HepG2 (cell line): ENCODE results near the gene HOXC9. TPM values are rescaled to one million over a fixed set of nuclear protein-coding genes. Genes with fewer than 3 reads are reported as not detected.

Experiments used
- ATAC-seq: fragments of 200-7000 bp; cut with Tn5 transposase; 3 replicates; pipeline ENCODE4 v1.9.1; 2020; ENCODE audit warnings: mild to moderate bottlenecking, moderate library complexity
- BruUV-seq: library from RNA; stranded (reverse); fragments of 400-500 nt; replicated peaks from 2 replicates; lab custom pipeline; 2021; lab: Mats Ljungman, UMichigan
- CTCF ChIA-PET: fragments of 300-600 bp; formaldehyde crosslinking; extraction: SDS; loops from one replicate; lab custom pipeline; 2021; ENCODE audit warnings: low total read pairs, inconsistent platforms, low intra/inter-chr PET ratio; lab: Yijun Ruan, JAX
- POLR2A ChIA-PET: fragments of 350-600 bp; sonication (Branson Sonifier 250); formaldehyde crosslinking; loops from one replicate; lab custom pipeline; 2020; ENCODE audit warnings: antibody characterized with exemption, inconsistent platforms; lab: Yijun Ruan, JAX
- DNase-seq: peaks from one replicate; pipeline ENCODE4 v3.0.0-alpha.2; 2015; ENCODE audit warnings: low spot score
- FAIRE-seq: peaks from 3 replicates; lab custom pipeline; 2011; peaks lifted over from hg19 to GRCh38; lab: Jason Lieb, UNC
- H2AFZ ChIP-seq: one replicate; pipeline ENCODE4 v1.6.1; 2011; ENCODE audit warnings: low read length, inconsistent platforms
- H3K27ac ChIP-seq: fragments of 300-600 bp; 3 replicates; pipeline ENCODE4 v1.8.0; 2011; ENCODE audit warnings: mixed run types, mild to moderate bottlenecking, mixed read lengths, low read length, inconsistent platforms; ENCODE audit not compliant: insufficient read depth; ENCODE audit errors: extremely low read length
- H3K27me3 ChIP-seq, 2 experiments: fragments of 200-600 bp in 1 of 2; 2 replicates in 1 of 2; 3 replicates in 1 of 2; pipeline versions ENCODE4 v1.6.0 to v1.8.0; 2011; ENCODE audit warnings: low read length in 2 of 2, mild to moderate bottlenecking in 2 of 2, moderate library complexity in 2 of 2, inconsistent platforms in 1 of 2; ENCODE audit not compliant: insufficient read depth in 2 of 2, control insufficient read depth in 1 of 2
- H3K36me3 ChIP-seq, 2 experiments: fragments of 200-600 bp in 1 of 2; replicated peaks in 1 of 2; 2 replicates in 1 of 2; 3 replicates in 1 of 2; pipeline versions ENCODE4 v1.5.1 to v1.8.0; 2011; ENCODE audit warnings: low read length in 2 of 2, inconsistent platforms in 1 of 2; ENCODE audit not compliant: insufficient read depth in 2 of 2, control insufficient read depth in 1 of 2
- H3K4me1 ChIP-seq: 2 replicates; pipeline ENCODE4 v1.5.1; 2012; ENCODE audit warnings: low read length, inconsistent platforms; ENCODE audit not compliant: insufficient read depth
- H3K4me2 ChIP-seq: 2 replicates; pipeline ENCODE4 v1.6.0; 2011; ENCODE audit warnings: low read depth, low read length, inconsistent platforms
- H3K4me3 ChIP-seq, 3 experiments: fragments of 200-600 bp in 1 of 3; sonication (generic), shearing (Covaris generic) in 1 of 3; replicated peaks in 1 of 3; 2 replicates each; pipeline ENCODE4 v1.5.1; 2011 to 2016; ENCODE audit warnings: low read length in 3 of 3, inconsistent platforms in 2 of 3, low read depth in 2 of 3, mild to moderate bottlenecking in 2 of 3, control low read depth in 1 of 3, mixed read lengths in 1 of 3; ENCODE audit not compliant: insufficient read depth in 1 of 3
- H3K79me2 ChIP-seq: one replicate; pipeline ENCODE4 v1.6.1; 2011; ENCODE audit warnings: low read length, inconsistent platforms; ENCODE audit not compliant: insufficient read depth
- H3K9ac ChIP-seq: 2 replicates; pipeline ENCODE4 v1.6.0; 2011; ENCODE audit warnings: mild to moderate bottlenecking, low read depth, low read length, inconsistent platforms; ENCODE audit not compliant: insufficient read depth
- H3K9me3 ChIP-seq: 2 replicates; pipeline ENCODE4 v1.5.1; 2012; ENCODE audit warnings: mild to moderate bottlenecking, low read length
- H4K20me1 ChIP-seq: 2 replicates; pipeline ENCODE4 v1.6.0; 2011; ENCODE audit warnings: inconsistent platforms, mild to moderate bottlenecking, low read length, moderate library complexity; ENCODE audit not compliant: insufficient read depth
- GLMP ChIP-seq: sonication (generic); formaldehyde crosslinking; IDR thresholded peaks from 2 replicates; pipeline ENCODE4 v1.9.0; 2021; ENCODE audit warnings: missing genetic modification reagents, mild to moderate bottlenecking, borderline replicate concordance
- HOXA7 ChIP-seq: sonication (generic); formaldehyde crosslinking; IDR thresholded peaks from 2 replicates; pipeline ENCODE4 v1.8.1; 2022; ENCODE audit warnings: mild to moderate bottlenecking, missing genetic modification reagents, moderate library complexity
- KMT2B ChIP-seq: IDR thresholded peaks from 2 replicates; pipeline ENCODE4 v1.6.1; 2016; ENCODE audit warnings: missing genetic modification reagents, missing compliant biosample characterization
- NBN ChIP-seq: fragments of 450-650 bp; conservative IDR thresholded peaks from 2 replicates; pipeline ENCODE4 v1.6.1; 2017
- NFKB2 ChIP-seq: sonication (generic); formaldehyde crosslinking; IDR thresholded peaks from 2 replicates; pipeline ENCODE4 v1.4.0; 2020; ENCODE audit warnings: missing genetic modification reagents, borderline replicate concordance
- NPAS2 ChIP-seq: sonication (generic); formaldehyde crosslinking; IDR thresholded peaks from 2 replicates; pipeline ENCODE4 v1.8.0; 2022; ENCODE audit warnings: mild to moderate bottlenecking, missing genetic modification reagents, borderline replicate concordance
- U2AF1 ChIP-seq: fragments of 200-400 bp; formaldehyde crosslinking; optimal IDR thresholded peaks from 2 replicates; pipeline ENCODE3; 2017; ENCODE audit warnings: mild to moderate bottlenecking, low read depth, low read length
- ZFYVE20 ChIP-seq: sonication (generic); formaldehyde crosslinking; IDR thresholded peaks from 2 replicates; pipeline ENCODE4 v1.8.0; 2023; ENCODE audit warnings: low read depth, mild to moderate bottlenecking, moderate library complexity, missing genetic modification reagents, borderline replicate concordance
- ZNF136 ChIP-seq: sonication (generic); formaldehyde crosslinking; IDR thresholded peaks from 2 replicates; pipeline ENCODE4 v1.8.1; 2022; ENCODE audit warnings: low read depth, mild to moderate bottlenecking, moderate library complexity, missing genetic modification reagents
- ZNF234 ChIP-seq: sonication (generic); formaldehyde crosslinking; conservative IDR thresholded peaks from 2 replicates; pipeline ENCODE4 v1.5.1; 2020; ENCODE audit warnings: mild to moderate bottlenecking, missing genetic modification reagents
- ZNF264 ChIP-seq: sonication (generic); formaldehyde crosslinking; IDR thresholded peaks from 2 replicates; pipeline ENCODE4 v1.4.0; 2020; ENCODE audit warnings: missing genetic modification reagents
- ZNF274 ChIP-seq: sonication (generic); formaldehyde crosslinking; IDR thresholded peaks from 2 replicates; pipeline ENCODE4 v1.5.1; 2020; ENCODE audit warnings: mild to moderate bottlenecking, missing genetic modification reagents
- ZNF567 ChIP-seq: sonication (generic); formaldehyde crosslinking; IDR thresholded peaks from 2 replicates; pipeline ENCODE4 v1.8.1; 2023; ENCODE audit warnings: mild to moderate bottlenecking, missing genetic modification reagents, borderline replicate concordance
- ZNF878 ChIP-seq: sonication (generic); formaldehyde crosslinking; IDR thresholded peaks from 2 replicates; pipeline ENCODE4 v1.8.1; 2023; ENCODE audit warnings: mild to moderate bottlenecking, missing genetic modification reagents, moderate library complexity
- WGBS: methylation state at CpG from one replicate; pipeline ENCODE4 v1.1.6; 2017; ENCODE audit warnings: low lambda C conversion rate; 5-methylcytosine and 5-hydroxymethylcytosine counted together
- in situ Hi-C: cut with HindIII; loops from 2 replicates; pipeline ENCODE4 v1.10.0; 2017; ENCODE audit warnings: low pct_unique_long_range_greater_than_20kb; ENCODE audit not compliant: extremely low pct_ligation_motif_present
- intact Hi-C: fragments of 100-400 bp; cut with micrococcal nuclease; formaldehyde crosslinking; loops from one replicate; pipeline ENCODE4 v1.10.0; 2022; ENCODE audit not compliant: unreplicated experiment
- polyA plus RNA-seq, 8 experiments: library from polyadenylated mRNA; depleted of rRNA in 3 of 8; stranded (reverse) in 7 of 8; unstranded in 1 of 8; fragments of >200 nt; fragmentation: Illumina TruSeq in 4 of 8; extraction: Trizol in 4 of 8; gene quantifications; 2 replicates each; pipeline versions ENCODE4 v1.2.1 to v1.2.3, GENCODE V29; 2011 to 2016; ENCODE audit warnings: low read depth in 4 of 8, missing spikeins in 1 of 8, mixed read lengths in 1 of 8; ENCODE audit not compliant: insufficient read depth in 1 of 8
- total RNA-seq, 5 experiments: library from RNA; depleted of rRNA; stranded (reverse); fragments of >200 nt; fragmentation: Illumina TruSeq; extraction: Trizol; gene quantifications; 2 replicates each; pipeline ENCODE4 v1.2.3, GENCODE V29; 2016; ENCODE audit warnings: low read depth in 1 of 5
- TF ChIP-seq, protein P1 (sequence below): sonication (generic); formaldehyde crosslinking; IDR thresholded peaks from 2 replicates; pipeline ENCODE4 v1.4.0; 2020; ENCODE audit warnings: missing genetic modification reagents, borderline replicate concordance
- TF ChIP-seq, protein P2 (sequence below): sonication (generic); formaldehyde crosslinking; IDR thresholded peaks from 2 replicates; pipeline ENCODE4 v1.4.0; 2020; ENCODE audit warnings: low read depth, mild to moderate bottlenecking, missing genetic modification reagents

Gene HOXC9
- total and polyA plus RNA-seq, 2 of the 13 experiments (the other 11 are each of a cell fraction or from before 2014, with no cell fraction given) = 0.11 to 1.1 TPM

- no peaks in the 10 kb centered on the region for H3K9me3 ChIP-seq
- H3K27me3 ChIP-seq = peaks cover 5 to 67% of the 10 kb centered on the region in 2 experiments
- POLR2A ChIA-PET = no interaction called here
- H3K27ac ChIP-seq = no peak overlapping the region
- no peaks in the 10 kb centered on the region for H4K20me1 ChIP-seq
- H3K79me2 ChIP-seq = no peaks in the 10 kb centered on the region
- no peak for DNase-seq
- no peak overlapping the region for H2AFZ ChIP-seq
- no peak overlapping the region for H3K9ac ChIP-seq
- H3K4me3 ChIP-seq = no peak overlapping the region
- CTCF ChIA-PET = no interaction called here
- in situ Hi-C loops (no loop called here), intact Hi-C loops (no loop called here)
- no peak for ATAC-seq
- no peaks in the 10 kb centered on the region for H3K36me3 ChIP-seq
- TF ChIP-seq ZNF136 (CRISPR knock-in tag) (no peak), ZNF234 (CRISPR knock-in tag) (no peak), NPAS2 (CRISPR knock-in tag) (no peak)
- BruUV-seq = no TSS peak
- WGBS = 13% methylated on average over 5 of the region's 5 CpGs
- FAIRE-seq = no peak
- H3K4me1 ChIP-seq = no peaks in the 10 kb centered on the region
- H3K4me2 ChIP-seq = no peak overlapping the region
Measured at GRCh38 chr12:54044425-54045103, 44.6 kb downstream of the HOXC9 start.

GRCh38 chr12:54045401-54045800 lies 45.4 kb downstream of the HOXC9 start:
- no peak overlapping the region for H2AFZ ChIP-seq
- no peak overlapping the region for H3K4me2 ChIP-seq
- FAIRE-seq = no peak
- in situ Hi-C loops (no loop called here), intact Hi-C loops (no loop called here)
- no peak overlapping the region for H3K4me3 ChIP-seq
- H3K4me1 ChIP-seq = no peaks in the 10 kb centered on the region
- no TSS peak for BruUV-seq
- no peaks in the 10 kb centered on the region for H4K20me1 ChIP-seq
- ChIA-PET CTCF (no interaction called here), POLR2A (no interaction called here)
- no peak overlapping the region for H3K9ac ChIP-seq
- H3K36me3 ChIP-seq = no peaks in the 10 kb centered on the region
- peaks cover 5 to 67% of the 10 kb centered on the region in 2 experiments for H3K27me3 ChIP-seq
- H3K9me3 ChIP-seq = no peaks in the 10 kb centered on the region
- no peak overlapping the region for H3K27ac ChIP-seq
- H3K79me2 ChIP-seq = no peaks in the 10 kb centered on the region
- no peak for ATAC-seq
- no peak for DNase-seq
- TF ChIP-seq ZFYVE20 (CRISPR knock-in tag) (no peak), ZNF274 (CRISPR knock-in tag) (no peak), NFKB2 (CRISPR knock-in tag) (no peak), GLMP (CRISPR knock-in tag) (no peak), KMT2B (CRISPR knock-in tag) (no peak), NBN (no peak), HOXA7 (CRISPR knock-in tag) (no peak), ZNF264 (CRISPR knock-in tag) (no peak), U2AF1 (no peak), ZNF878 (CRISPR knock-in tag) (no peak), ZNF567 (CRISPR knock-in tag) (no peak)
- TF ChIP-seq, protein P1, sequence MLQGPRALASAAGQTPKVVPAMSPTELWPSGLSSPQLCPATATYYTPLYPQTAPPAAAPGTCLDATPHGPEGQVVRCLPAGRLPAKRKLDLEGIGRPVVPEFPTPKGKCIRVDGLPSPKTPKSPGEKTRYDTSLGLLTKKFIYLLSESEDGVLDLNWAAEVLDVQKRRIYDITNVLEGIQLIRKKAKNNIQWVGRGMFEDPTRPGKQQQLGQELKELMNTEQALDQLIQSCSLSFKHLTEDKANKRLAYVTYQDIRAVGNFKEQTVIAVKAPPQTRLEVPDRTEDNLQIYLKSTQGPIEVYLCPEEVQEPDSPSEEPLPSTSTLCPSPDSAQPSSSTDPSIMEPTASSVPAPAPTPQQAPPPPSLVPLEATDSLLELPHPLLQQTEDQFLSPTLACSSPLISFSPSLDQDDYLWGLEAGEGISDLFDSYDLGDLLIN (CRISPR knock-in tag) = no peak
- TF ChIP-seq, protein P2, sequence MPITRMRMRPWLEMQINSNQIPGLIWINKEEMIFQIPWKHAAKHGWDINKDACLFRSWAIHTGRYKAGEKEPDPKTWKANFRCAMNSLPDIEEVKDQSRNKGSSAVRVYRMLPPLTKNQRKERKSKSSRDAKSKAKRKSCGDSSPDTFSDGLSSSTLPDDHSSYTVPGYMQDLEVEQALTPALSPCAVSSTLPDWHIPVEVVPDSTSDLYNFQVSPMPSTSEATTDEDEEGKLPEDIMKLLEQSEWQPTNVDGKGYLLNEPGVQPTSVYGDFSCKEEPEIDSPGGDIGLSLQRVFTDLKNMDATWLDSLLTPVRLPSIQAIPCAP = no peak
